ENCODE measurements around the gene EIF4ENIF1.
A peak's percentile ranks its signal among the peaks of the same experiment; 100 is the strongest.

Gene EIF4ENIF1

GRCh38 chr22:31399211-31400022, 90.2 kb downstream of the EIF4ENIF1 start, which contains the start of gene DRG1:
Gene DRG1, plus strand, starts transcription at chr22:31399604. Its CDS starts 80 bp downstream, at chr22:31399684.
- H3K4me3 ChIP-seq (ENCODE audit: low read depth, low read length), result peak within 1 kb of the TSS; percentile 99
- H3K79me2 ChIP-seq (ENCODE audit: control insufficient read depth, insufficient read depth, low read length, unreplicated experiment), result peaks cover 26% of the 10 kb centered on the region
- peak within 1 kb of the TSS; percentile 63 for H3K27ac ChIP-seq (ENCODE audit: low read depth, low read length)
- H3K4me1 ChIP-seq (ENCODE audit: control insufficient read depth, insufficient read depth, low read length, unreplicated experiment), result peaks cover 7% of the 10 kb centered on the region
- peak within 1 kb of the TSS; percentile 95 for H2AFZ ChIP-seq (ENCODE audit: low read length, unreplicated experiment)
- H3K27me3 ChIP-seq (ENCODE audit: insufficient read depth, low read length), result no peaks in the 10 kb centered on the region
- H3K36me3 ChIP-seq (ENCODE audit: insufficient read depth, low read length), result no peaks in the 10 kb centered on the region

GRCh38 chr22:31398231-31398630, 91.4 kb downstream of the EIF4ENIF1 start:
- no peaks in the 10 kb centered on the region for H3K36me3 ChIP-seq (ENCODE audit: insufficient read depth, low read length)
- H3K27ac ChIP-seq (ENCODE audit: low read depth, low read length), result peak overlapping the region; percentile 16; the same call in 1 of the 2 replicates
- peak overlapping the region; percentile 89 for H2AFZ ChIP-seq (ENCODE audit: low read length, unreplicated experiment)
- H3K27me3 ChIP-seq (ENCODE audit: insufficient read depth, low read length), result no peaks in the 10 kb centered on the region
- no peak overlapping the region for H3K4me3 ChIP-seq (ENCODE audit: low read depth, low read length)
- H3K4me1 ChIP-seq (ENCODE audit: control insufficient read depth, insufficient read depth, low read length, unreplicated experiment), result peaks cover 7% of the 10 kb centered on the region
- peaks cover 25% of the 10 kb centered on the region for H3K79me2 ChIP-seq (ENCODE audit: control insufficient read depth, insufficient read depth, low read length, unreplicated experiment)

DNA sequence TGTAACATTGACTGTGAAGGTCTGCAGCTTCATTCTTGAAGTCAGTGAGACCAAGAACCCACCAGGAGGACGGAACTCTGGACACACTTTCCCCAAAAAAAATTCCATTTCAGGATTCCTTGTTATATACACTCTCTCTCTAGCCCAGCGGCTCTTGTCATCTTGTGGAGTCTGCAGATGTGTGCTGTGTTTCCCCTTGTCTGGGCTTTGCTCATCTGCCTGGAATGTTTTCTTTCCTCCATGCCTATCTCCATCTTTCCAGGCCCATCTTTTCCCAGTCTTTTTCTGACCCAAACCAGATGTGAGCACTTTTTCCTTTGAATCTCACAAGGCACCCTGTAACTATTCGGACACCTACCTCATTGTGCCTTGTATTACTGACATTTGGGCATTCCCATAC, 95.3 kb downstream of the EIF4ENIF1 start:
- H3K4me1 ChIP-seq (ENCODE audit: control insufficient read depth, insufficient read depth, low read length, unreplicated experiment), result peaks cover 7% of the 10 kb centered on the region
- H3K79me2 ChIP-seq (ENCODE audit: control insufficient read depth, insufficient read depth, low read length, unreplicated experiment), result no peaks in the 10 kb centered on the region
- H3K27ac ChIP-seq (ENCODE audit: low read depth, low read length), result no peak overlapping the region
- H3K4me3 ChIP-seq (ENCODE audit: low read depth, low read length), result no peak overlapping the region
- H3K36me3 ChIP-seq (ENCODE audit: insufficient read depth, low read length), result no peaks in the 10 kb centered on the region
- no peaks in the 10 kb centered on the region for H3K27me3 ChIP-seq (ENCODE audit: insufficient read depth, low read length)
- H2AFZ ChIP-seq (ENCODE audit: low read length, unreplicated experiment), result no peak overlapping the region

- H3K27ac ChIP-seq (ENCODE audit: low read depth, low read length), result no peak overlapping the region
- H3K36me3 ChIP-seq (ENCODE audit: insufficient read depth, low read length), result no peaks in the 10 kb centered on the region
- no peak overlapping the region for H3K4me3 ChIP-seq (ENCODE audit: low read depth, low read length)
- no peak overlapping the region for H2AFZ ChIP-seq (ENCODE audit: low read length, unreplicated experiment)
- H3K4me1 ChIP-seq (ENCODE audit: control insufficient read depth, insufficient read depth, low read length, unreplicated experiment), result peaks cover 7% of the 10 kb centered on the region
- H3K79me2 ChIP-seq (ENCODE audit: control insufficient read depth, insufficient read depth, low read length, unreplicated experiment), result no peaks in the 10 kb centered on the region
- H3K27me3 ChIP-seq (ENCODE audit: insufficient read depth, low read length), result no peaks in the 10 kb centered on the region
These were observed 95.7 kb downstream of the EIF4ENIF1 start for GRCh38 chr22:31393893-31394292.

Measured in ACC112 (cell line).